ENCODE data around the gene SIX3.

DNA sequence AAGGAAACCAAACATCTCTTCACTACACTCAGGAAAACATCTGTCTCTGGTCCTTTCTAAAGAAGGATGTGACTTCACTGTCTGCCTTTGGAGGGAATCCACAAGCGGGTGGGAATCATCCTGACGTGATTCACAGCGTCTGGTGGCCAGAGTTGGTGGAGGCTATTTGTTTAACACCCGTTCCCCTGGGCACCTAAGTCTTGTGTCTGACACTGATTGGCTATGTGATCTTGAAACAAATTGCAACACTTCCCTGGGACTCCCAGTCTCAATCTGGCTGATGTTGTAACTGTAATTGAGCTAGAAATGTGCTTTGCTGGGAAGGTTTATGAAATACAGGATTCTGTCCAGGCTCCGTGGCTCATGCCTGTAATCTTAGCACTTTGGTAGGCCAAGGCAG lies 28.8 kb upstream of the SIX3 start:
- no peak for TF ChIP-seq MAZ (IDR thresholded peaks at IDR 0.05; ENCODE audit: borderline replicate concordance, low read depth, low read length)
- TF ChIP-seq, protein P1, sequence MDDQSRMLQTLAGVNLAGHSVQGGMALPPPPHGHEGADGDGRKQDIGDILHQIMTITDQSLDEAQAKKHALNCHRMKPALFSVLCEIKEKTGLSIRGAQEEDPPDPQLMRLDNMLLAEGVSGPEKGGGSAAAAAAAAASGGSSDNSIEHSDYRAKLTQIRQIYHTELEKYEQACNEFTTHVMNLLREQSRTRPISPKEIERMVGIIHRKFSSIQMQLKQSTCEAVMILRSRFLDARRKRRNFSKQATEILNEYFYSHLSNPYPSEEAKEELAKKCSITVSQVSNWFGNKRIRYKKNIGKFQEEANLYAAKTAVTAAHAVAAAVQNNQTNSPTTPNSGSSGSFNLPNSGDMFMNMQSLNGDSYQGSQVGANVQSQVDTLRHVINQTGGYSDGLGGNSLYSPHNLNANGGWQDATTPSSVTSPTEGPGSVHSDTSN (IDR thresholded peaks at IDR 0.05): no peak
- TF ChIP-seq, protein P2, sequence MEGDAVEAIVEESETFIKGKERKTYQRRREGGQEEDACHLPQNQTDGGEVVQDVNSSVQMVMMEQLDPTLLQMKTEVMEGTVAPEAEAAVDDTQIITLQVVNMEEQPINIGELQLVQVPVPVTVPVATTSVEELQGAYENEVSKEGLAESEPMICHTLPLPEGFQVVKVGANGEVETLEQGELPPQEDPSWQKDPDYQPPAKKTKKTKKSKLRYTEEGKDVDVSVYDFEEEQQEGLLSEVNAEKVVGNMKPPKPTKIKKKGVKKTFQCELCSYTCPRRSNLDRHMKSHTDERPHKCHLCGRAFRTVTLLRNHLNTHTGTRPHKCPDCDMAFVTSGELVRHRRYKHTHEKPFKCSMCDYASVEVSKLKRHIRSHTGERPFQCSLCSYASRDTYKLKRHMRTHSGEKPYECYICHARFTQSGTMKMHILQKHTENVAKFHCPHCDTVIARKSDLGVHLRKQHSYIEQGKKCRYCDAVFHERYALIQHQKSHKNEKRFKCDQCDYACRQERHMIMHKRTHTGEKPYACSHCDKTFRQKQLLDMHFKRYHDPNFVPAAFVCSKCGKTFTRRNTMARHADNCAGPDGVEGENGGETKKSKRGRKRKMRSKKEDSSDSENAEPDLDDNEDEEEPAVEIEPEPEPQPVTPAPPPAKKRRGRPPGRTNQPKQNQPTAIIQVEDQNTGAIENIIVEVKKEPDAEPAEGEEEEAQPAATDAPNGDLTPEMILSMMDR (IDR thresholded peaks at IDR 0.05): no peak
- TF ChIP-seq, protein P3, sequence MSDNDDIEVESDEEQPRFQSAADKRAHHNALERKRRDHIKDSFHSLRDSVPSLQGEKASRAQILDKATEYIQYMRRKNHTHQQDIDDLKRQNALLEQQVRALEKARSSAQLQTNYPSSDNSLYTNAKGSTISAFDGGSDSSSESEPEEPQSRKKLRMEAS (IDR thresholded peaks at IDR 0.05): no peak
- TF ChIP-seq, protein P4, sequence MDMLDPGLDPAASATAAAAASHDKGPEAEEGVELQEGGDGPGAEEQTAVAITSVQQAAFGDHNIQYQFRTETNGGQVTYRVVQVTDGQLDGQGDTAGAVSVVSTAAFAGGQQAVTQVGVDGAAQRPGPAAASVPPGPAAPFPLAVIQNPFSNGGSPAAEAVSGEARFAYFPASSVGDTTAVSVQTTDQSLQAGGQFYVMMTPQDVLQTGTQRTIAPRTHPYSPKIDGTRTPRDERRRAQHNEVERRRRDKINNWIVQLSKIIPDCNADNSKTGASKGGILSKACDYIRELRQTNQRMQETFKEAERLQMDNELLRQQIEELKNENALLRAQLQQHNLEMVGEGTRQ (IDR thresholded peaks at IDR 0.05): no peak
